Stimulated activated CD8-positive, alpha-beta memory T cell treated with anti-CD3 and anti-CD28 coated beads, Interleukin-4, amount 100 ng/mL, for 4 hours (primary cell): ENCODE results near the gene TRIM66.

ENCODE experiments used
- DNase-seq, 2 donors: peaks; one replicate each; pipeline ENCODE4 v3.0.0-alpha.2; 2020; ENCODE audit warnings: low read depth in 2 of 2, low spot score in 1 of 2

Gene TRIM66

DNA sequence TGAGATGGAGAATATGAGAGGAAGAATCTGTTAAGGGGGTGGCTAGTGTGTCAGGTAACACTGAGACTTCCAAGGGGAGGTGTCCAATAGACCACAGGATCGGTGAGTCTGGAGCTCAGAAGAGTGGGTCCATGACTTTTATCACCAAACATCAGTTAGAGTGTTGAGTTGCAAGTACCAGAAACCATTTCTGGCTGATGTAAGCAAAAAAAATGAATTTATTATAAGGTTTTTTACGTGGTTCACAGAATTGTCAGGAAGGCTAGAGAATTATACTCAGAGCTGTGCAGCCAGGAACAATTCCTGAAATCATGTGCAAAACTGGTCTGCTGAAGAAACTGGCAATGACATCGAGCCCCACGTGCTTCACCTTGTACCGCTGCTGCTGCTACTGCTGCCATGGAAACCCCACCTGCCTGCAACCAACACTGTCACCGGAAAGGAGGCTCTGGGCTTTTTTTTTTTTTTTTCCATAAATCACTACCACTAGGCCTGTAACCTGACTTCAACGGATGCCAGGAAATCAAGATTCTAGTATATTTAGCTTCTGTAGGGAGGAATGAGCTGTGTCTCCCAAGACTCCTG, 71.8 kb downstream of the TRIM66 start:
- no peak for DNase-seq

DNA sequence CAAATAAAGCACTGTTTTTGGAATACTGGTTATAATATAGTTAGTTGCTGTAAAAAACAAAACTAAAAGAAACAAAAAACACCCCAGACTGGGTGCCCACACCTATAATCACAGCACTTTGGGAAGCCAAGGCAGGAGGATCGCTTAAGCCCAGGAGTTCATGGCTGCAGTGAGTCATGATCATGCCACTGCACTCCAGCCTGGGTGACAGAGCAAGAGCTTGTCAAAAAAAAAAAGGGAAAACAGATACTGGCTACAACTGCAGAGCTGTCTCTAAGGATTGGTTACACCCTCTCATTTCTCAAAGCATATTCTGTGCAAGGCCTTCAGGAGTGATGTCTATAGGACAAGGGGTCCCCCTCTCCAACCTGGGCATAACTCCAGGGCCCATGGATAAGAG, 73.8 kb downstream of the TRIM66 start:
- DNase-seq = no peak

DNA sequence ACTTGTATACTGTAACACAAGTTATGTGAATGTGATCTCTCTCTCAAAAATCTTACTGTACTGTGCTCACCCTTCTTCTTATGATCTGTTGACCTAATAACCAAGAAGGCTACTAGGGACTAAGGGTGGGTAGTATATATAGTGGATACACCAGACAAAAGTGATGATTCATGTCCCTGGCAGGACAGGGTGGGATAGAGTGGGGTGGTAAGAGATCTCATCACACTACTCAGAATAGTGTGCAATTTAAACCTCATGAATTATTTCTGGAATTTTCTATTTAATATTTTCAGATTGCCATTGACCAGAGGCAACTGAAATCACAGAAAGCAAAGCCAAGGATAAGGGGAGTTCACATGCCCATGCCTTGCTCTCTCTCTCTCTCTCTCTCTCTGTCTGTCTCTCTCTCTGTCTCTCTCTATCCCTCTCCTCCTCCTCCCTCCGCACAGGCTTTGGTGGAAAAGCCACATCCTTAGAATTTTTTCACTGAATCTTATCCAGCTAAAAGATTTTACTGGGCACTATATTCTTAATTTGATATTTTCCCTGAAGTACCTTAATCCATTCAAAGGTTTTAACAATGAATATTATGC, 76.4 kb downstream of the TRIM66 start:
- no peak for DNase-seq

DNA sequence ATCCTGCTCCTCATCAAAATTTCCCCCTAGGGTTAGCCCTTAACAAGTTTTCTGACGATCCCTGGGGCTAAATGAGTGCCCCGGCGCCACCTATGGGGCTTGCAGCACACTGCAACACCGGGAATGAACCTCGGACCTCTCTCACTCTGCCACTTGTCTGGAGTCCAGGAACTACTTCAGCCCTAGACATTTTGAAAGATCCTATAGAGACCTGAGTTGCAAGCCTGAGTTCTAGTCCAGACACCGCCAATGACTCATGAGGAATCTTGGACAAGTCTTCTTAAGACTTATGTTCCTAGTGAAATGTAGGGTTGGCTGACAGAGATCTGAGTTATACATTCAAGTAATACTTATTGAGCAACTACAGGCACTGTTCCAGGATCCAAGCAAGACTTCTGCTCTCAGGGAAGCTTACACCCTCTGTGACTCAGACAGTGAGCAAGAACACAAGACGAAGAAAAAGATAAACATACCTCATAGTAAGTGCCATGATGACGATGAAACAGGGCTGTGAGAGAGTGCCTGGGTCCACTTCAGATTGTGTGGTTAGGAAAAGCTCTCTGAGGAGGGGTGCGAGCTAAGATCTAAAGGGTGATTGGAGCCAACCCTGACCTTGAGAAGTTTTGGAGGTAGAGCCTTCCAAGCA, 78.3 kb downstream of the TRIM66 start:
- DNase-seq = no peak

DNA sequence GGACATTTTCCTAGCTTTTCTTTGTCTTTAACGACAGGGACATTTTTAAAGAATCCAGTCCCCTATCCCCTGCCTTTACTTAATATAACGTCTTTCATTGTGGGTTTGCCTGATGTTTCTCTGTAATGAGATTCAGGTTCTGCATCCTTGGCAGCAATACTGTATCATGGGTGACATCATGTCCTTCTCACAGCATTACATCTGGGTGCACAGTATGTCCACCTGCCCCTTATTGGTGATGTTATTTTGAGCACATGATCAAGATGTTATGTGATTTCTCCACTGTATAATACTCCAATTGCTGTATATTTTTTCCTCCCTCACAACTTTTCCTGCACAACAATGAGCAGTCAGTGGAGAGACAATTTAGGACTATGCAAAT, 78.8 kb downstream of the TRIM66 start:
- DNase-seq = no peak

DNA sequence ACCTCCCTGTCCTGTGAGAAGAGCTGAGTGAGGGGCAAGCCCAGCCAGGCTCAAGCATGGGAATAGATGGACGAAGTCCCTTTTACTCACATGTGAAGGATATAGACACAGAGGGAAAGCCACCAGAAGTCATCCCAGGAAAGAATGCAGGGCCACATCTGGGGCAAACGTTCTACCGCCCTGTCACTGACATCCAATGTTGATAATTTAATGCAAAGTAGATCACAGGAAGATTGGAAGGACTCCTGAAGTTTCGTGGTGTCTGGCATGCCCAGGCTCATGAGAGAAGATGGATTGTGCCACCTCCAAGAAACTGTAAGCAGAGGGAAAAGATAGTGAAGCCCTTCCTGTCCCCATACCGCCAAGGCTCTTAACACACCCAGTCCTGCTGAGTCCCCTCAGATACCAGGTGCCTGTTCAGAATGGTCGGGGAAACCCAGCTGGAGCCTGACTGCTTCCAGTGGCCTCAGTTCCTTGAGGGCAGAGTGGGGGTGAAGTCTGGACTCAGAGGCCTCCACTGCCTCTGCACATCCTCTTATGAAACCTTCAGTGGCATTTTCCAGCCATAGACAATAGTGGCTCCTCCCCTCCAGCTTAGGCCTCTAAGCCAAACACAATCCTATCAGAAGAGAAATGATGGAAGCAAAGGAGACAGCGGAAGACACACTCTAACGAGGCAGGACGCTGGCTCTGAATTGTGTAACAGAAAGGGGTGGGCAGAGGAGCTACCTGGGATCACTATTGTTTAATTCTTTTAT, 80.9 kb downstream of the TRIM66 start:
- DNase-seq = no peak

DNA sequence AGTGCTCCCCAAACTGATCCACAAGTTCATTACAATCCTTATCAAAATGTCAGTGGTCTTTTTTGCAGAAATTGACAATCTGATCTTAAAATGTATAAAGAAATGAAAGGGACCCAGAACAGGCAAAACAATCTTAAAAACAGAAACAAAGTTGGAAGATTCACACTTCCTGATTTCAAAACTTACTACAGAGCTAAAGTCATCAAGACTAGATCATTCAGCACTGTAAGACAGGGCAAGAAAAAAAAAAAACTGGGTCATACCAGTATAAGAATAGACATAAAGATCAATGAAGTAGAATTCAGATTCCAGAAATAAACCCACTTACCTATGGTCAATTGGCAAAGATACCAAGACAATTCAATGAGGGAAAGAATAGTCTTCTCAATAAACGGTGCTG, 84.0 kb downstream of the TRIM66 start:
- no peak for DNase-seq

DNA sequence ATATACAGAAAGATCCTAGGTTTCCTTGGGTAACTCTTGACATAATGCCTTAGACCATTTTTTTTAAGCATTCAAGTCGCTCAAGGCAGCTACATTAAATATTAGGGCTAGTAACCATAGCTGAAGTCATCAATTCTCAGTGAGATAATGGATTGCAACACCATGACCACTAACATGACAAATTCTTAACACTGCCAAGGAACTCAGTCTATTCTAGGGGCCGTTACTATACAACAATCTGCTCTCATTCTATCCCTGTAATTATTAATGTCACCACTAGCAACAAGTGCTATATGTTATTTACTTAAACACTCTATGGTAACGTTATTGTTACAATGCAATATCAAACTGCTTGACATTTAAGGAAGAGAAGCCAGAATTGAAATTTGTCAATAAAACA, 85.3 kb downstream of the TRIM66 start:
- DNase-seq = no peak

DNA sequence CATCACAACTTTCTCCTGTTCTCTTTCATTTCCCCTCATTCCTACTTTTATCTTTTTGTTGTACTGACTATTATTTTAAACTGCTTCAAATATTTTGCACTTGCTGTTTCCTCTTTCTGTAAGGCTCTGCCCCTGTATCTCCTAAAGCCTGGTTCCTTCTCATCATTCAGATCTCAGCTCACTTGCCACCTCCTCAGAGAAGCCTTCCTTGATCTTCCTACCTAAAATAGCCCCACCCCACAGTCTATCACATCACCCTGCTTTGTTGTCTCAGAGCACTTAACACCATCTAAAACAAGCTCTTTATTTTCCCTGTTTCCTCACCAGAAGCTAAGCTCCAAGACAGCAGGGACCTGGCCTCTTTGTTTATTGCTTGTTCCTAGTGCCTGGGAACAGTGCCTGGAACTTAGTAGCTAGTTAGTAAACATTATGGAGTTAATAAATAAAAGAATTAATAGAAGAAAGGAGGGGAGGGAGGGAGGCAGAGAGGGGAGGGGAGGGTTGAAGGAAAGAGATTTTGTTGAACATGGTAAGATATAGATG, 85.9 kb downstream of the TRIM66 start:
- no peak for DNase-seq

DNA sequence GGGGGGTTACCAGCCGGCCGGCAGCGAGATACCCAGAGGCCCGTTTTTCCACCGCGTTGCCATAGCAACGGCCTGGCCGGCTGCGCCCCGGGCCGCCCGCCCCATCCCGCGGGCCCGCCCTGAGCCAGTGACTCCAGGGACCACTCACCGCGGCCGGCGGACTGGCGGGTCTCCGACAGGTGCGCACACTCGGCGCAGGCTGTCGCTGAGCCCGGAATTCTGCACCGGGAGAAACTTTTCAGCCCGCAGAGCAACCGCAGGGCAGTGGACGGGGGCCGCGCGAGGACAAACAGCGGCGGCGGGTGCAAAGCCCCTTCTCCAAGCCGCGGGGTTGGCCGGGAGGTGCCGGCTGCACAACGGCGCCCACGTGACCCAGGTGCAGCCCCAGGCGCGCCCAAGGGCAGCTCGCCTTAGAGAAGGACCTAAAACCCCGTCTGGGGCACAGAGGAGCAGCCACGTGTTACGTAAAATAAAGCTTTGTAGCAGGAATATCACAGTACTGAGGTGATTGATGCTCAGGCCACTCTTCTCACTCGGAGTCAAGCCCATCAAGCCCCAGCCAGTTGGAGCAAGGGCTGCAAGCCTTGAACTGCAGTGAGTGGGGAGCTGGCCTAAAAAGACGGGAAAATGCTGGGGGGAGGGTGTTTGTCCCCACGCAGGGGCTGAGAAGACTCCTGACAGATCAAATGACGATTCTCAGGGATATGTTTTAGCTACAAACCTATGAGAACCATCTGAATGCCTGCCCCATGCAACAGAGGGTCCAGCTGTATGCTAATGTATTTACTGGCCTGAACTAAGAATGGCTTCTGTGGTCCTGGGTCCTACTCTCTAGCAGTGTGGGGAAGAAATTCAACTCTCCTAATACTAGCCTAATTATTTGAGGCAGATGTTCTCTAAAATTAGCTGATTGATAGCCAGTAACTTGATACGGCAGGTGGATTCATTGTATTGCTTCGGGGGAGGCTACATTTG, 88.2 kb downstream of the TRIM66 start, which contains the start of gene STK33:
TSS of gene STK33 (minus strand) at position 294 of the 975 bp plus-strand sequence. CDS start 119,323 bp downstream, outside the sequence.
- no peak for DNase-seq

DNA sequence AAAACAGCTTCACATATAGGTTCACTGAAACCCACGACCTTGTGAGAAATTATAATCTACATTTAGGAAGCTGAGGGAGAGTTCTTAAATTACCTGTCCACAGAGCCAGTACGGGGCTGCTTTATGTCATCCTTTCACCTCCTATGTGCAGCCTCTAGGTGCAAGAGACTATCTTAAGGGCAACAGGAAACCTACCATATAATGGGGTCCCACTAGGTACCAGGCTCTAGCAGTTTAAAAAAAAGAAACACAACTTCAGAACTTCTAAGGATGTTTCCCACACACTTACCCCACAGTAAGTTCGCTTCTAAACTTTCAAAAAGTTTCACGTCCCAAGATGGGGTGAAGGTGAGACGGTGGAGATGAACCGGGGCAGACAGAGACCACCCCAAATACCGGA, 89.0 kb downstream of the TRIM66 start:
- no peak for DNase-seq

DNA sequence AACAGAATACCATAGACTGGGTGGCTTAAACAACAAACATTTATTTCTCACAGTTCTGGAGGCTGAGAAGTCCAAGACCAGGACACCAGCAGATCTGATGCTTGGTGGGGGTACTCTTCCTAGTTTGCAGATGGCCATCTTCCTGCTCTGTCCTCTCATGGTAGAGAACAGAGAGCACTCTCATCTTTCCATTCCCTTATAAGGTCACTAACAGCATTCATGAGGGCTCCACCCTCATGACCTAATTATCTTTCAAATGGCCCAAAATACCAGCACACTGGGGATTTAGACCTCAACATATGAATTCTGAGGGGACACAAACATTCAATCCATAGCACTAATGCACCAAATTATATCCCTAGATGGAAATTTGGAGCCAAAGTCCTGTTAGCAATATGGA, 94.5 kb downstream of the TRIM66 start:
- no peak for DNase-seq

DNA sequence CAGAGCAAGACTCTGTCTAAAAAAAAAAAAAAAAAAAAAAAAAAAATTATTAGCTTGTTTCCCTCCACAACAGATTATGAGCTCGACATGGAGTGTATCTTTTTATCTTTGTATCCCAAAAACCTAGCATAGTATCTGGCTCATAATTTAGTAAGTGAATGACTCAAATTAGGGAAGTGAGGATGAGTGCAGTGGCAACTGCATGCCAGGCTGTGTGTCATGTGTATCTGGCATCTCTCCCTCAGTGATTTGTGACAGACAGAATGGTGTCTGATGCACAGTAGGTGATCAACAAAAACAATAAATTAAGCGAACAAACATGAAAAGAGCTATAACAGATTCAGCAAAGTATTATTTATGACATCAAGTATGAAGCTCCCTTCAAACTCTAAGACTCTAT, 95.7 kb downstream of the TRIM66 start:
- DNase-seq = no peak

DNA sequence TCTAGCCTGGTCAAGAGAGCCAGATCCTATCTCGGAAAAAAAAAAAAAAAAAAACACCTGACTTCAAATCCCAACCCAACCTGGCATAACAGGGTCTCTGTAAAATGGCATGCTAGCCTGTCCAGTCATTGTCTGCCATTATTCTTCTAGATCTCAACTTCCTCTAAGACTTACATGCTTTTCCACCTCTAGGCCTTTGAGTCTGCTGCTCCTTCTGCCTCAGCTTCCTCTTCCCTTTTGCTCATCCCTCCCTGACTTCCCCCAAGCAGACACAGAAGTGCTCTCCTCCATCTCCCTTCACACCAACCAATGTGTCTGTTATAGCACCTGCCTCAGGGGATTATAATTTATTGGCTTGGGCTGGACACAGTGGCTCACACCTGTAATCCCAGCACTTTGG, 96.3 kb downstream of the TRIM66 start:
- no peak for DNase-seq

DNA sequence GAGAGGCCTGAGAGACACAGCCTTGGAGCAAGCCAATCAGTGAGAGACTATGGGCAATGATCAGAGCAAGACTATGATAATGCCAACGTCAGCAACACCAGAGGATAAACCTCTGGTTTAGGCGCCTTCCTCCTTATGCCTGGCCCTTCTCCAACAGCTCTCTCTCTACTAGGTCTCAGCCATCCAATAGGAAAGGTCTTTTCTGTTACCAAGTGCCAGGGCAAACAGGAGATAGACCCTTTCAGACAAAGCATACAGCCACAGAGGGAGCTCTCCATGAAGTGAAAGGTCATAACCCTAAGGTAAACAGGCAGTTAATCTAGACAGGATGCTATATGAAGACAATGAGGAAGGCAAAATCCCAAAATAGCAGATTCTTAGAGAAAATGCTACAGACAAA, 98.0 kb downstream of the TRIM66 start:
- DNase-seq = no peak

DNA sequence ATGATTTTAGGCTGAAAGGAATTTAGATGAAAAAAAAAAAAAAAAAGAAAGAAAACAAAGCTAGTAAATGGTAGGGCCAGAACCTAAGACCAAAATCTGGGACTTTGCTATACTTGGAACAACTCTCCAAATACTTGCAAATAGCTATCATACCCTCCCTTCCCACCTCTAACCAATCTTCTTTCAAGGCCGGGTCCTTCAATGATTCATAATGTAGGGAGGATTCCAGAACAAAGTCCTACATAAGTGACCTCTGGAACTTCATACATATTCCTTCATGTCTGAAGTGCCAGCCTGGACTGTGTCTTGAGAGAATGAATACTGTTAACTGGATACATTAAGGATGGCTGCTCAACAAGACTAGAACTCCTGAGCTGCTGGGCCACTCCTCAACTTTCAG, 98.4 kb downstream of the TRIM66 start:
- DNase-seq = no peak

DNA sequence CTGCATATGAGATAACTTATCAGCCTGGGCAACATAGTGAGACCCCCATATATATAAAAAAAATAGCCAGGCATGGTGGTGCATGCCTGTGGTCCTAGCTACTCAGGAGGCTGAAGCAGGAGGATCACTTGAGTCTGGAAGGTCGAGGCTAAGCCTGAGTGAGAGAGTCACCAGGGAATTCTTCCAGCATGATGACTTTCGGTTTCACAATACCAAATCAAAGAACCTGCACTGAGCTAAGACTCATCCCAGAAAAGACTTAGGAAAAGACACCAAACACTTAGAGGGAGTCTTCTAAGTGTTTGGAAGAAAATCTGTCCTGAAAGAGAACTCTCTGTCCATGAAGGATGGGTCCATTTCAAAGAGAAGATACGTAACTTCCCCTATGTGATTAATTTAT, 101.2 kb downstream of the TRIM66 start:
- no peak for DNase-seq

DNA sequence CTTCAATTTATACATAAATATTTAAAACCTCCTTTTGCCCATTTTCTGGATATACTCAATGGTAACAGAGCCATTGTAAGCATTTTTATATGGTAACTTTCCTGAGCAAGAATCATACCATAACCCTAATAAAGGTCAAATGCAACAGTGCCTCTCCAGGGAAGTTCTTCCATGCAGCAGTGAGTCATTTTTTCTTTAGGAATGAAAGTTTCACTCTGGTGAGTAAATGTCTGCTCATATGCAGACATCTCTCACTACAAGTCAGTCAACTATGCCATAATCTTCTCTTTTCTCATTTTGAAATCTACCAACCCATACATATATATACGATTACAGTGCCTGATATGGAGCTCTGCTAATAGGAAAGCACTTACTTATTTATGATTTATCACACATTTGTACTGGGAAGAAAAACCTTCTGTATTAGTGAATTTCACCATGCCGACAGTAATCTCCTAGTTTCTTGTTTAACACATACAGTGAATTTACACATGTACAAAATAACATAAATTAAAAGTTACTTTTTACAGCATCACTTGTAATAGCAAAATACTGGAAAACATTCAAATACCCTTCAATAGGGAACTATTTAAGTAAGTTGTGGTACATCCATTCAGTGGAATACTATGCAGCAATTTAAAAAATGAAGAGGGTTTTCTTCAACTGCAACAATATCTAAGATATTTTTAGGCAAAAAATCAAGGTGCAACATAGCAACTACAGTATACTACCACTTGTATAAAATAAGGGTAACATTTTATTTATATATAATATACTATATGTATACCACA, 104.5 kb downstream of the TRIM66 start:
- DNase-seq = no peak

DNA sequence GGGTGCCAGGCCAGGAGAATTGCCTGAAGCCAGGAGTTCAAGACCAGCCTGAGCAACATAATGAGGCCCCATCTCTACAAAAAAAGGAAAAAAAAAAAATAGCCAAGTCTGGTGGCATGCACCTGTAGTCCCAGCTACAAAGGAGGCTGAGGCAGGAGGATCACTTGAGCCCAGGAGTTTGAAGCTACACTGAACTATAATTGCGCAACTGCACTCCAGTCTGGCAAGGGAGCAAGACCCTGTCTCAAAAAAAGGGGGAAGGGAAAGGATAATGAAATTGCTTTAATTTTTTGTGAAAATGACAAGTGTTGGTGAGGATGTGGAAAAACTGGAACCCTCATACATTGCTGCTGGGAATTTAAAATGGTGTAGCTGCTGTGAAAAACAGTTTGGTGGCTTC, 107.7 kb downstream of the TRIM66 start:
- no peak for DNase-seq

DNA sequence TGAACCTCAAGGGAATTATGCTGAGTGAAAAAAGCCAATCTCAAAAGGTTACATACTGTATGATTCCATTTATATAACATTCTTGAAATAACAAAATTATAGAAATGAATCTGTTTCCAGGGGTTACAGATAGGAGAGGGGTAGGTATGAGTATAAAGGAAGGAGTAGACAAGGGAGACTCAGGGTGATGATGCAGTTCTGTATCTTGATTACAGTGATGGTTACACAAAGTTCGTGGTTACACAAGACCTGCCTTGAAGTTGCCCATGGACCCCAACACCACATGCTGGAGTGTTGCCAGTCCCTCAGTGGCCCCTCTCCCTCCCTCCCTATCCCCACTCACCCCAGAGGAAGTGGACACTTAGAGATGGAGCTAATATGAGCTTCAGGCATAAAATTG, 108.7 kb downstream of the TRIM66 start:
- no peak for DNase-seq
